ENCODE measurements around the gene ADARB2.

DNA sequence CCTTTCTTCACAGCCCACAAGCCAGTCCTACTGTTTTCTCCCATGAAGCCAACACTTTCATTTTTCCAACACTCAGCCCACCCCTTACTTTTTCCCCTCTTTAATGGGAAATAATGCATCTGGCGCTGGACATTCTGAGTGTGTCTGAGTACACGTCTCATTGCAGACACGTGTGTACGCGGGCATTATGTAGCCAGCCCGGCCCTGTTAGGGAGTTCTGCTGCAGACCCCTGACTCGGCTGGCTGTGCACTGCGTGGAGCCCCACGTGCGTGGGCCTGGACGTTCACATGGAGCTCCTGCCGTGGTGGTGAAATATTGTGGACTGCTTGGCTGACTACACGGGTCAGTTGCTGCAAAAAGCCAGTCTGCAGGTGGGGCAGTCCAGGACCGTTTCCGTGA is 233.0 kb downstream of the ADARB2 start:
- TF ChIP-seq, protein P1, sequence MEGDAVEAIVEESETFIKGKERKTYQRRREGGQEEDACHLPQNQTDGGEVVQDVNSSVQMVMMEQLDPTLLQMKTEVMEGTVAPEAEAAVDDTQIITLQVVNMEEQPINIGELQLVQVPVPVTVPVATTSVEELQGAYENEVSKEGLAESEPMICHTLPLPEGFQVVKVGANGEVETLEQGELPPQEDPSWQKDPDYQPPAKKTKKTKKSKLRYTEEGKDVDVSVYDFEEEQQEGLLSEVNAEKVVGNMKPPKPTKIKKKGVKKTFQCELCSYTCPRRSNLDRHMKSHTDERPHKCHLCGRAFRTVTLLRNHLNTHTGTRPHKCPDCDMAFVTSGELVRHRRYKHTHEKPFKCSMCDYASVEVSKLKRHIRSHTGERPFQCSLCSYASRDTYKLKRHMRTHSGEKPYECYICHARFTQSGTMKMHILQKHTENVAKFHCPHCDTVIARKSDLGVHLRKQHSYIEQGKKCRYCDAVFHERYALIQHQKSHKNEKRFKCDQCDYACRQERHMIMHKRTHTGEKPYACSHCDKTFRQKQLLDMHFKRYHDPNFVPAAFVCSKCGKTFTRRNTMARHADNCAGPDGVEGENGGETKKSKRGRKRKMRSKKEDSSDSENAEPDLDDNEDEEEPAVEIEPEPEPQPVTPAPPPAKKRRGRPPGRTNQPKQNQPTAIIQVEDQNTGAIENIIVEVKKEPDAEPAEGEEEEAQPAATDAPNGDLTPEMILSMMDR (IDR thresholded peaks at IDR 0.05; ENCODE audit: insufficient read depth, low read length), result no peak
- TF ChIP-seq GABPA (IDR thresholded peaks at IDR 0.05; ENCODE audit: low read depth) (no peak), POLR2AphosphoS5 (IDR thresholded peaks at IDR 0.05; ENCODE audit: low read depth) (no peak), REST (IDR thresholded peaks at IDR 0.05; ENCODE audit: insufficient replicate concordance, low read depth) (no peak), SPI1 (IDR thresholded peaks at IDR 0.05; ENCODE audit: borderline replicate concordance, low read depth) (no peak)

Measured in HL-60 (cell line).